Cardiac muscle cell (in vitro differentiated cells and primary cell): ENCODE results near the gene PPP1R1B. TPM values are rescaled to one million over a fixed set of nuclear protein-coding genes. Genes with fewer than 3 reads are reported as not detected.
A peak's percentile ranks its signal among the peaks of the same experiment; 100 is the strongest.

Experiments
- DNase-seq, 2 donors: peaks; one replicate each; pipeline versions ENCODE4 v3.0.0 to v3.0.0-alpha.2; 2010 to 2017; ENCODE audit warnings: low read depth in 1 of 2, low spot score in 1 of 2
- H3K27ac ChIP-seq: fragments of 200-600 bp; sonication (generic); 2 replicates; pipeline ENCODE4 v1.5.1; 2016
- H3K27me3 ChIP-seq: fragments of 200-600 bp; sonication (generic); 2 replicates; pipeline ENCODE4 v1.6.0; 2016; ENCODE audit warnings: control low read depth
- H3K36me3 ChIP-seq: fragments of 200-600 bp; sonication (generic); 2 replicates; pipeline ENCODE4 v1.5.1; 2016; ENCODE audit warnings: control low read depth
- H3K4me1 ChIP-seq: fragments of 200-600 bp; sonication (generic); 2 replicates; pipeline ENCODE4 v1.8.1; 2017; ENCODE audit warnings: low read depth, mild to moderate bottlenecking, mixed run types
- H3K4me3 ChIP-seq: fragments of 200-600 bp; sonication (generic); 2 replicates; pipeline ENCODE4 v1.5.1; 2016; ENCODE audit warnings: mild to moderate bottlenecking
- H3K9me3 ChIP-seq: fragments of 200-600 bp; sonication (generic); 2 replicates; pipeline ENCODE4 v1.5.1; 2017; ENCODE audit warnings: low read depth, mild to moderate bottlenecking, control low read depth
- polyA plus RNA-seq: library from polyadenylated mRNA; unstranded; fragments of >200 nt; fragmentation: Nextera tagmentation; extraction: Ambion mirVana; gene quantifications from 2 replicates; pipeline ENCODE4 v1.2.1, GENCODE V29; 2016
- total RNA-seq: library from RNA; depleted of rRNA; stranded (reverse); fragments of >200 nt; gene quantifications from 2 replicates; pipeline ENCODE4 v1.2.3, GENCODE V29; 2016
- TF ChIP-seq, protein P1 (sequence below): IDR thresholded peaks from 2 replicates; pipeline ENCODE4 v1.5.1; 2012; ENCODE audit warnings: low read depth, mild to moderate bottlenecking, low read length

Gene PPP1R1B
- total and polyA plus RNA-seq, 2 experiments from 2014 or later: 7.6 to 17.7 TPM

DNA sequence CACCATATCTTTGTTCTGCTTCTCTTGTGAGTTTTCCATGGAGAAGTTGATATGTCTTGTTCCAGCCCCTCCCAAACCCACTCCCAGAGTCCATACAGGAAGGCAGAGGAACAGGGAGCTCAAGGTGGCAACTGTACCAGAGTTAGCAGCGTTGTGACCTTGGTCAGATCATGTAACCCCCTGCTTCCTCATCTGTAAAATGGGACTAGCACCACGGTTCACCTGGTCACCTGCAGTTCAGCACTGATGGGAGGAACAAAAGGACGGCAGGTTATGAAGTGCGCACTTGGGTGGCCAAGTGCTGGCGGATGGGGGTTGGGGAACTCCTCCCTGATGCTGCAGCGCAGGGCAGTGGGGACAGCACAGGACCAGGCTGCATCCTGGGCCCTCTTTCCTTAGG lies 11.3 kb upstream of the PPP1R1B start:
- no peaks in the 10 kb centered on the region for H3K4me1 ChIP-seq
- no peaks in the 10 kb centered on the region for H3K9me3 ChIP-seq
- H3K27me3 ChIP-seq: peaks cover 100% of the 10 kb centered on the region

DNA sequence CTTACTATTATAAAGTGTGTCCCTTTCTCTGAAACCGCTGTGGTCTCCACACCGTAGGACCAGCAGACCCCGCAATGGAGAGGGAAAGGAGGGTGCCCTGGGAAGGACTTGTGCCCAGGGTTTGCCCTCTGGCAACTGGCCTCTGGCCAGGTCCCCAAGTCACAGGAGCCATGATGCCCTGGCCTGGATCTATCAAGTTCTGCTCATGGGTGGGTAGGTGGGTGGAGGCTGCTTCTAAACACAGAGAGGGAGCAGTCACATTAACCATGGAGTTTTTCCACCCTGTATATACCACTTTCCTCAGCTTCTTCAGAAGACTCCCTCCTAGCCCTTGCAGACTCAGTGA lies 9.7 kb upstream of the PPP1R1B start:
- Histone ChIP-seq H3K27me3 (peaks cover 97% of the 10 kb centered on the region), H3K27ac (no peak overlapping the region), H3K9me3 (no peaks in the 10 kb centered on the region), H3K4me3 (no peak overlapping the region), H3K36me3 (no peaks in the 10 kb centered on the region), H3K4me1 (no peaks in the 10 kb centered on the region)
- TF ChIP-seq, protein P1, sequence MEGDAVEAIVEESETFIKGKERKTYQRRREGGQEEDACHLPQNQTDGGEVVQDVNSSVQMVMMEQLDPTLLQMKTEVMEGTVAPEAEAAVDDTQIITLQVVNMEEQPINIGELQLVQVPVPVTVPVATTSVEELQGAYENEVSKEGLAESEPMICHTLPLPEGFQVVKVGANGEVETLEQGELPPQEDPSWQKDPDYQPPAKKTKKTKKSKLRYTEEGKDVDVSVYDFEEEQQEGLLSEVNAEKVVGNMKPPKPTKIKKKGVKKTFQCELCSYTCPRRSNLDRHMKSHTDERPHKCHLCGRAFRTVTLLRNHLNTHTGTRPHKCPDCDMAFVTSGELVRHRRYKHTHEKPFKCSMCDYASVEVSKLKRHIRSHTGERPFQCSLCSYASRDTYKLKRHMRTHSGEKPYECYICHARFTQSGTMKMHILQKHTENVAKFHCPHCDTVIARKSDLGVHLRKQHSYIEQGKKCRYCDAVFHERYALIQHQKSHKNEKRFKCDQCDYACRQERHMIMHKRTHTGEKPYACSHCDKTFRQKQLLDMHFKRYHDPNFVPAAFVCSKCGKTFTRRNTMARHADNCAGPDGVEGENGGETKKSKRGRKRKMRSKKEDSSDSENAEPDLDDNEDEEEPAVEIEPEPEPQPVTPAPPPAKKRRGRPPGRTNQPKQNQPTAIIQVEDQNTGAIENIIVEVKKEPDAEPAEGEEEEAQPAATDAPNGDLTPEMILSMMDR: no peak
- no peak for DNase-seq

More for the DNA sequence above, 11.3 kb upstream of the PPP1R1B start:
- TF ChIP-seq, protein P1: no peak
- Histone ChIP-seq H3K4me3 (no peak overlapping the region), H3K36me3 (no peaks in the 10 kb centered on the region), H3K27ac (no peak overlapping the region)
- DNase-seq: no peak

DNA sequence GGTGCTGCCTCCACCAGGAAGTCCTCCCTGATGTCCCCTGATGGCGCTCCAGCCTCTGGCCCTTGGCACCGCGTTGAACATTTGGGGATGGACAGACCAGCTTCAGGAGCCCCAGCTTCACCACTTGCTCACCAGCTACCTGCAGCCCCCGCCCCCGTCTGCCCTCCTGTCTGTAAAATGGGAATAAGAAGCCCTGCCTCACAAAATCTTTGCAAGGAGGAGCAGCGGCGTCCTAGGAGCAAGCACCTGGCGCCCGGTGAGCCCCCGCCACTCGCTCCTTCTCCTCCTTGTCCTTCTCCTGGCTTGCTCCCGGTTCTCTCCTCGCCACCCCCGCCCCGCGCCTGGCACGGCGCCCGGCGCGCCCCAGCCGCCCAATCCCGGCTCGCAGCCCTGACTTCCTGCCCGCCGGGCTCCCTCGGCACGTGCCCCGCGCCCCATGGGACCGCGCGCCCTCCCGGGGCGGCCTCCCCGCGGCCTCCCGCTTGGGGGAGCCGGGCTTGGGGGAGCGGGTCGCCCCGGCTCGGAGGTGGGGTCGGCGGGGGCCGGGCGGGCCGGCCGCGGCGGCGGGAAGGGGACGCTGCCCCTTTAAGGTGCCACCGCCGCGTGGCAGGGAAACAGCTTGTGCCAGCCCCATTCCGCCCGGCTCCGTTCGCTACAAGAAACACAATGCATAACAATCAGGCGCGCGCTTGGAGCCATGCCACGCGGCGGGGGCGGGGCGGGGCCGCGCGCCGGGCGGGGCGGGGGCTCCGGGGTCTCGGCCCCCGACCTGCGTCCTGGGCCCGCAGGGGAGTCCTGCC lies 9.1 kb upstream of the PPP1R1B start:
- H3K9me3 ChIP-seq: no peaks in the 10 kb centered on the region
- no peaks in the 10 kb centered on the region for H3K36me3 ChIP-seq
- peaks cover 92% of the 10 kb centered on the region for H3K27me3 ChIP-seq
- H3K4me3 ChIP-seq: peak overlapping the region; percentile 45
- no peaks in the 10 kb centered on the region for H3K4me1 ChIP-seq
- no peak overlapping the region for H3K27ac ChIP-seq
- TF ChIP-seq, protein P1: no peak
- peak; percentile 57 to 74 for DNase-seq

DNA sequence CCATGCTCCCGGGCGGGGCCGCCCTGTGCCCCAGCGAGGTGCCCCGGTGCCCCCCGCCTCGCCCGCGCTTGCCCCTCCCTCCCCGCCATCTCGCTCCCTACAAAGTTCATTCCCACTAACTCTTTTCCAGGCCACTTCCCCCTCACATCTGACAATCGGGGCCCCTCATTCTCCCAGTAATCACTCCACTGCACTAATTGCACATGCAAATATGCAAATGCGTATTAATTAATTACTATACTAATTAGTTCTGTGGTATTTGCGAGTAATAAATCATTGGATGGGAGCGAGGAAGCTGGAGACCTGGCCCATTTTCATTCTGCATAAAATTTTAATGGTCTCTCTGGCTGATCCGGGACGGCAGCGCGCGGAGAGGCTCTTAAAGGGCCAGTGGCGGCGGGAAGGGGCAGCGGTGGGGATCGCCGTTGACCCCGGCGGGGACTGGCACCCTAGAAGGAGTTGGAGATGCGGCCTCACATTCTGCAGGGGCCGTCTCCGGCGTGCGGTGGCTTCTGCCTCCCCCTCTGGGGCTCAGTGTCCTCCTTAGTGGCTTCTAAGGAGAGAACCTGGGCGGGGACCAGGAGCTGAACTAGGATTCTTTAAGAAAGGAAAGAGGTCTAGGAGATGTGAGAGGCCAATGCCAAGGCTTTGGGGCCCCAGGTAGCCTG lies 8.4 kb upstream of the PPP1R1B start:
- DNase-seq: peak in 1 of 2 donors; percentile 21
- H3K27me3 ChIP-seq: peaks cover 84% of the 10 kb centered on the region
- TF ChIP-seq, protein P1: no peak

DNA sequence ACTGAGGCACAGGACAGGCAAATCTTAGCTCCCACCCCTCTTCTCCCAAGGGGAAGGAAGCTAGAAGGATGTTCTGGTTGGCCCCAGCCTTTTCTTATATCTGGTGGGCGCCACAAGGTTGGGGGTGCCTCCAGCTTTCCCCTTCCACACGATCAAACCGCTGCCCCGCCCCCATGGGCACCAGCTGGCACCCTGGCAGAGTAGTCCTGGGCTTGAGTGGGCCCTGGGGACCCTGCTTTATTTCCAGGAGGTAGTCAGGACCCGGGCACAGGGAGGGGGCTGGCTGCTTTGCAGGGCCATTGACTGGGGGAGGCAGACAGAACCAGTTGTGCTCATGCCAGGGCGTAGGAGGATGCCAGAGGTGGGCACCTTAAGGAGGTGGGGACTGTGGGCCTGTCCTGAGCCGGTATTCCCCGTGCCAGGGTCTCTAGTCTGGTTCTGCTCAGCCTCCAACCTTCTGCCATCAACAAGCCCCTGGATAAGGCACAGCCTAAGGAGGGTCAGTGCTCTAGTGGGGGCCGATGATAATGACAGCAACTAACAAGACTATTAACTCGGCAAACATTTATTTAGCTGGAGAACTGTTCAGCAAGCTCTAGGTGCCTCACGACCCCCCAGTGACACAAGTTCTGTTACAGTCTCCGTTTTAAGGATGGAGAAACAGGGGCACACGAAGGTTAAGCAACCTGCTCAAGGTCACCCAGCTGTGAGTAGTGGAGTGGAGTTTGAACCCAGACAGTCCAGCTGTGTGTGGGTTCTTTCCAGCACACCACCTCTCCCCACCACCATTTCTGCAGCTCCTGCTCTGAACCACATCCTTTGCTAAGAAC lies 7.6 kb upstream of the PPP1R1B start:
- Histone ChIP-seq H3K4me3 (no peak overlapping the region), H3K27ac (no peak overlapping the region), H3K4me1 (no peaks in the 10 kb centered on the region), H3K27me3 (peaks cover 76% of the 10 kb centered on the region), H3K36me3 (no peaks in the 10 kb centered on the region), H3K9me3 (no peaks in the 10 kb centered on the region)
- TF ChIP-seq, protein P1: no peak
- no peak for DNase-seq

More for the DNA sequence above, 8.4 kb upstream of the PPP1R1B start:
- peak overlapping the region; percentile 45 for H3K4me3 ChIP-seq
- H3K9me3 ChIP-seq: no peaks in the 10 kb centered on the region
- no peaks in the 10 kb centered on the region for H3K4me1 ChIP-seq
- no peak overlapping the region for H3K27ac ChIP-seq
- no peaks in the 10 kb centered on the region for H3K36me3 ChIP-seq
